Measurements from ENCODE around the gene ATG2A. TPM values are rescaled to one million over a fixed set of nuclear protein-coding genes. Genes with fewer than 3 reads are reported as not detected.
A peak's percentile ranks its signal among the peaks of the same experiment; 100 is the strongest.

ATG2A gene
- 28.6 and 29.6 TPM in 2 replicates for total RNA-seq (2021)
- Bru-seq, nascent RNA, result percentile 43 among the genes with signal in this experiment
- percentile 53 among the genes with signal in this experiment for BruChase-seq, experiment 1, labeled RNA remaining after a 2-hour chase
- BruChase-seq, experiment 2, labeled RNA remaining after a 6-hour chase, result percentile 60 among the genes with signal in this experiment
- long read RNA-seq, partial matches to known transcripts, result 6 of 17 reads
- long read RNA-seq, other reads (novel, unspliced or antisense), result 11 of 17 reads

DNA sequence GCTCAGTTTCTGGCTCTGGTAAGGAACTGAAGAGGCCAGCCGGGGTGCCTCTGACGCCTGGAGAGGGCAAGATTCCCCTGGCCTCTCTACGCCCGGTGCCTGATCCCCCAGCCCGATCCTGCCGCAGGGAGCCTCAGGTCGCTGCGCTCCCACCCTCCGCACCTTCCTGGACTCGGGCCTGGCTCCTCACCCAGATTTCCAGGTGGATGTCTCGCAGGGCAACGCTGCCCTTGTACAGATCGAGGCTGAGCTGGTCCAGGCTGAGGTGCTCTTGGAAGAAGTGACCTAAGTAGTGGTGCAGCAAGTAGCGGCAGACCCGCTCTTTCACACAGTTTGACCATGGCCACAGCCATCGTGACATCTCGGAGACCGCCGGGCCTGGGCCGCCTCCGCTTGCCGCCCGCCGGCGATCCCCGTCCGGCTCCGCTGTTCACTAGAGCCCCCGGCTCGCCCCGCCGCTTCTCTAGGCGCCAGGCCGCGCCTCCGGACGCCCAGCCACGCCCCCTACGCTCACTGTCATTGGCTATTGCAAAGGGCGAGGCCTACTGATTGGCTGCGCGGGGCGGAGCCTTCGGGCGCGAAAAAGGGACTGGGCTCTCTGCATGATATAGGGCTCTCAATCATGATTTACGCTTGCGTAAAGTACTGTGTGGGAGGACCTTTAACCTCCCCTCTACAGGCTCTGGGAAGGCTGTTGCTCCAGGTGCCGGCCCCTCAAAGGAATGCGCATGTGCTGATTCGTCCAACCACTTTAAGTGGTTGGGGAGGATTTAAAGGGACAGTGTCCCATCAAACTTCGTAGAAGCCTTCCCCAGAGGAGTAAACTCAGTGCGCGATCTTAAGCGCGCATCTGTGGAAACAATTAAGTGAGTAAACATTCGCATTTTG lies at the start of gene ATG2A:
TSS of gene ATG2A (minus strand) at position 435 of the 888 bp plus-strand sequence. CDS start at position 361, 74 bp downstream.
- intact Hi-C loops (cut with micrococcal nuclease; ENCODE audit: unreplicated experiment), result no loop called here
- H3K27ac ChIP-seq (ENCODE audit: low read depth, low read length, poor library complexity, severe bottlenecking), result peak within 1 kb of the TSS; percentile 77
- peak within 1 kb of the TSS; percentile 76 for H3K4me3 ChIP-seq (ENCODE audit: low read depth, low read length, poor library complexity, severe bottlenecking)
- no peaks in the 10 kb centered on the region for H3K27me3 ChIP-seq (replicated peaks; ENCODE audit: insufficient read depth, low read depth, low read length, poor library complexity)
- no peaks in the 10 kb centered on the region for H3K9me3 ChIP-seq (ENCODE audit: low read depth, low read length, poor library complexity, severe bottlenecking)
- H3K36me3 ChIP-seq (ENCODE audit: insufficient read depth, low read length, poor library complexity, severe bottlenecking), result peaks cover 4% of the 10 kb centered on the region
- peak; percentile 100 for DNase-seq (ENCODE audit: low spot score)
- ChIA-PET POLR2A (ENCODE audit: low non-redundant PET) (no interaction called here), CTCF (no interaction called here)
- BruUV-seq (replicated peaks), result TSS peak; percentile 69
- H3K4me1 ChIP-seq (ENCODE audit: insufficient read depth, low read length, poor library complexity, severe bottlenecking), result peaks cover 6% of the 10 kb centered on the region
- no peak for TF ChIP-seq EZH2 (IDR thresholded peaks at IDR 0.05; ENCODE audit: borderline replicate concordance, low read depth, low read length, poor library complexity, severe bottlenecking)
- TF ChIP-seq, protein P1, sequence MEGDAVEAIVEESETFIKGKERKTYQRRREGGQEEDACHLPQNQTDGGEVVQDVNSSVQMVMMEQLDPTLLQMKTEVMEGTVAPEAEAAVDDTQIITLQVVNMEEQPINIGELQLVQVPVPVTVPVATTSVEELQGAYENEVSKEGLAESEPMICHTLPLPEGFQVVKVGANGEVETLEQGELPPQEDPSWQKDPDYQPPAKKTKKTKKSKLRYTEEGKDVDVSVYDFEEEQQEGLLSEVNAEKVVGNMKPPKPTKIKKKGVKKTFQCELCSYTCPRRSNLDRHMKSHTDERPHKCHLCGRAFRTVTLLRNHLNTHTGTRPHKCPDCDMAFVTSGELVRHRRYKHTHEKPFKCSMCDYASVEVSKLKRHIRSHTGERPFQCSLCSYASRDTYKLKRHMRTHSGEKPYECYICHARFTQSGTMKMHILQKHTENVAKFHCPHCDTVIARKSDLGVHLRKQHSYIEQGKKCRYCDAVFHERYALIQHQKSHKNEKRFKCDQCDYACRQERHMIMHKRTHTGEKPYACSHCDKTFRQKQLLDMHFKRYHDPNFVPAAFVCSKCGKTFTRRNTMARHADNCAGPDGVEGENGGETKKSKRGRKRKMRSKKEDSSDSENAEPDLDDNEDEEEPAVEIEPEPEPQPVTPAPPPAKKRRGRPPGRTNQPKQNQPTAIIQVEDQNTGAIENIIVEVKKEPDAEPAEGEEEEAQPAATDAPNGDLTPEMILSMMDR (conservative IDR thresholded peaks at IDR 0.05; ENCODE audit: low read depth, low read length), result no peak

- H3K4me3 ChIP-seq (ENCODE audit: low read depth, low read length, poor library complexity, severe bottlenecking), result no peak overlapping the region
- DNase-seq (ENCODE audit: low spot score), result no peak
- no peaks in the 10 kb centered on the region for H3K4me1 ChIP-seq (ENCODE audit: insufficient read depth, low read length, poor library complexity, severe bottlenecking)
- CTCF ChIA-PET, result no interaction called here
- POLR2A ChIA-PET (ENCODE audit: low non-redundant PET), result no interaction called here
- H3K27ac ChIP-seq (ENCODE audit: low read depth, low read length, poor library complexity, severe bottlenecking), result no peak overlapping the region
- no peaks in the 10 kb centered on the region for H3K36me3 ChIP-seq (ENCODE audit: insufficient read depth, low read length, poor library complexity, severe bottlenecking)
- BruUV-seq (replicated peaks), result no TSS peak
- TF ChIP-seq EZH2 (IDR thresholded peaks at IDR 0.05; ENCODE audit: borderline replicate concordance, low read depth, low read length, poor library complexity, severe bottlenecking), result no peak
- TF ChIP-seq, protein P1 (conservative IDR thresholded peaks at IDR 0.05; ENCODE audit: low read depth, low read length), result no peak
- intact Hi-C loops (cut with micrococcal nuclease; ENCODE audit: unreplicated experiment), result no loop called here
- H3K9me3 ChIP-seq (ENCODE audit: low read depth, low read length, poor library complexity, severe bottlenecking), result no peaks in the 10 kb centered on the region
- no peaks in the 10 kb centered on the region for H3K27me3 ChIP-seq (replicated peaks; ENCODE audit: insufficient read depth, low read depth, low read length, poor library complexity)
Measured at GRCh38 chr11:64963072-64963631, 46.1 kb upstream of the ATG2A start.

- ChIA-PET POLR2A (ENCODE audit: low non-redundant PET) (no interaction called here), CTCF (no interaction called here)
- no peak overlapping the region for H3K27ac ChIP-seq (ENCODE audit: low read depth, low read length, poor library complexity, severe bottlenecking)
- H3K4me1 ChIP-seq (ENCODE audit: insufficient read depth, low read length, poor library complexity, severe bottlenecking), result no peaks in the 10 kb centered on the region
- no peak overlapping the region for H3K4me3 ChIP-seq (ENCODE audit: low read depth, low read length, poor library complexity, severe bottlenecking)
- TF ChIP-seq, protein P1 (conservative IDR thresholded peaks at IDR 0.05; ENCODE audit: low read depth, low read length), result no peak
- TF ChIP-seq EZH2 (IDR thresholded peaks at IDR 0.05; ENCODE audit: borderline replicate concordance, low read depth, low read length, poor library complexity, severe bottlenecking), result no peak
- no peaks in the 10 kb centered on the region for H3K9me3 ChIP-seq (ENCODE audit: low read depth, low read length, poor library complexity, severe bottlenecking)
- no TSS peak for BruUV-seq (replicated peaks)
- no peak for DNase-seq (ENCODE audit: low spot score)
- intact Hi-C loops (cut with micrococcal nuclease; ENCODE audit: unreplicated experiment), result no loop called here
- no peaks in the 10 kb centered on the region for H3K27me3 ChIP-seq (replicated peaks; ENCODE audit: insufficient read depth, low read depth, low read length, poor library complexity)
- no peaks in the 10 kb centered on the region for H3K36me3 ChIP-seq (ENCODE audit: insufficient read depth, low read length, poor library complexity, severe bottlenecking)
Measured at GRCh38 chr11:64960719-64961118, 43.7 kb upstream of the ATG2A start.

All from A673 (cell line).